ENCODE measurements around the gene C2CD3.
"Not testable (repeated sequence)": the region's sequence is repeated elsewhere in the genome, so short reads cannot be mapped to it uniquely, and the experiment has no call there.

C2CD3 gene

DNA sequence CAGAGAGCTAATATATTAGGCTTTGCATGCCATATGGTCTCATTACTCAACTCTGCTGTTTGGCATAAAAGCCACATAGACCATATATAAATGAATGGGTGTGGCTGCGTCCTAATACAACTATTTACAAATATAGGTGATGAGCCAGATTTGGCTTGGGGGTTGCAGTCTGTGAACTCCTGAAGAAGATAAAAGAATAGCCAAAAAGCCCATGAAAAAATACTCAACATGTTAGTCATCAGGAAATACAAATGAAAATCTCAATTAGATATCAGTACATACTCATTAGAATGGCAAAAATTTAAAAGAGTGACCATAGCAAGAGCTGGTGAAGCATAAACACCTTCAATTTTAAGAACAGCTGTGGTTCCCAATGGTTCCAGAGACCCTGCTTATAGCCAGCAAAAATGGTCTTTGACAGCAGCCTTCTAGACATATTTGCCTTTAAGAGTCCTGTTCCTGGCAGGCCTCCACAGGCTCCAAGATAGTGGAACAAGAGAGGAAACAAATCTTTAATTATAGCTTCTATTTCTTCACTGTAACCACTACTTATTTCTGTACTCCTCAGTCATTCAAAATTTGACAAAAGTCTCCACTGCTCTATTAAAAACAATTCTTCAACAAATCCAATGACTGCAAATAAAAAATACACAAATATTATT, 16.1 kb downstream of the C2CD3 start:
- DNase-seq = no peak

DNA sequence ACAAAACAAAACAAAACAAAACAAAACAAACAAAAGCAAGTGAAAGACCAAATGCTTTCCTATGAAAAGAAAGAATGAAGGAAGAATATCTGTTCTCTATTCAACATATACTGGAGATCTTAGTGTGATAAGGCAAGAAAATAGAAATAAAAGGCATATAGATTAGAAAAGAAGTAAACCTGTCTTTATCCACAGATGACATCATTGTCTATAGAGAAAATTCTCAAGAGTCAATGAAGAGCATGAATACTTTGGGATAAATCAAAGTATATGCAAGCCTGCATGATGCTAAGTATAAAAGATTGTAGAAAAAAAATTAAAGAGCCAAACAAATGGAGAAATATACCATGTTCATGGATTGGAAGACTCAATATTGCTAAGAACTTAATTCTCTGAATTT, 17.6 kb downstream of the C2CD3 start:
- DNase-seq = no peak

GRCh38 chr11:74147199-74147929, 23.4 kb downstream of the C2CD3 start:
- no peak for DNase-seq

GRCh38 chr11:74144592-74144991, 26.2 kb downstream of the C2CD3 start:
- DNase-seq = no peak

- no peak for DNase-seq
Measured at GRCh38 chr11:74142624-74143023, 28.2 kb downstream of the C2CD3 start.

DNA sequence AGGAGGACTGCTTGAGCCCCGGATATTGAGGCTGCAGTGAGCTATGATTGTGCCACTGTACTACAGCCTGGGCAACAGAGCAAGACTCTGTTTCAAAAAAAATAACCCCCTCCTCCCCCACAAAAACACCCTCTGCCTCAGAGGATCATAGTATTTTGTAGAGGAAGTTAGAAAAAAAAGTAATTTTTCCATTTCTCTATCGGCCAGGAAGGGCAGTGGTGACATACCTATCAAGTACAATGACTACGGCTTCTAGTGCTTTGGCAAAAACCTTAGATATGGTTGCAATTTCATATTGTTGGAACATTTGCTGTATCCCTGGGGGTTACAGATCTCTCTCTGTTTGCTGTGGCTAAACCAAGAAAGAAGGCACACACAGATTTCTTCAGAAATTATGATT, 28.9 kb downstream of the C2CD3 start:
- DNase-seq = no peak

DNA sequence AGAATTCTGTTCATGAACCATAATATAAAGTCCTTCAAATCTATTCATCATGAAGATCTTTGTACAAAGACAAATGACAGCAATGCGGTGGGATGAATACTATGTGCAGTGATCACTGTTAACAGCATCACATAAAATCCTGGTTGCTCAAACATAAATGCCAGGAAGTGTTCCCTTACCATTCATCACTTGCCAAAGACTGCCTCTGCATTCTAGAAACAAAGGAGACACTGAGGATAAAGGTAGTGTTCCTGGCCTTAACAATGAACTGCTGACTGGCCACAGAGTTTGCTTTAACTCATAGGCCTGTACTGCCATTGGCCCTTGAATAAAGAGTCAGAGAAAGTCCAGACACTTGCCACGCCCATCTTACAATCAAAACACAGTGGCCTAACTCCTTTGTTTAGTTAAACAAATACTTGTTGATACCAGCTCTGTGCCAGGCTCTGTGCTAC, 29.5 kb downstream of the C2CD3 start:
- DNase-seq = no peak

- not testable (repeated sequence) for DNase-seq
Measured at GRCh38 chr11:74139919-74140431, 30.8 kb downstream of the C2CD3 start.

DNA sequence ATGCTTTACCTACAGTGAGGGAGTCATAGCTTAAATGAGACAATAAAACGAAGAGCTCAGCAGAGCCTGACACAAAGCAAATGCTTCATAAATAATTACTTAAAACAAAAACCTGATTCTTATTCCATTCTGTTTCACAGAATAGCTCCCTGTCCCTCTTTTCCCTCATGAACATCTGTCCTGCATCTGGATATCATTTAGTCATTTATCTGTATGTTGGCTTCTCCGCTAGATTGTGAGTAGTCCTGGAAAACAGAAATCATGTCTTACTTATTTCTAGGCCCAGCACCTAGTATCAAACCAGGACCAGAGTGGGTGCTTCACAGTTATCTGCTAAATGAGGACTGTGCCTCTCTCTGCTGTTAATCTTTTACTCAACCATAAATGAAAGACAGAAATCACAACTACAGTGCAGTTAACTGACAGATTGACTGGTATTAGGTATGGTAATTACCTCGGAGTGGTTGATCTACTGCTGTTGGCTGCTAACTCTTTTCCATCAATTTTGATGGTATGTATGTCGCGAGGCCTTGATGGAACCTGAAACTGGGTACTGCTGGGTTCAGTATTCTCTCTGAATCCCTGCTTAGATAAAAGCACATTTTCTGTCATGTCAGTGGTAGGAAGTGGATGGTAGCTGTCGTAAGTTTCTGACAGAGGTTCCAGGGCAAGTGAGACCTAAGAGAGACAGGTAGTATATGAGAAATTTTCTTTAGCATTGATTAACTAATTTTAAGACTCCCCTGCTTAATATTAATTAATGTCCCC, 31.5 kb downstream of the C2CD3 start:
- no peak for DNase-seq

DNA sequence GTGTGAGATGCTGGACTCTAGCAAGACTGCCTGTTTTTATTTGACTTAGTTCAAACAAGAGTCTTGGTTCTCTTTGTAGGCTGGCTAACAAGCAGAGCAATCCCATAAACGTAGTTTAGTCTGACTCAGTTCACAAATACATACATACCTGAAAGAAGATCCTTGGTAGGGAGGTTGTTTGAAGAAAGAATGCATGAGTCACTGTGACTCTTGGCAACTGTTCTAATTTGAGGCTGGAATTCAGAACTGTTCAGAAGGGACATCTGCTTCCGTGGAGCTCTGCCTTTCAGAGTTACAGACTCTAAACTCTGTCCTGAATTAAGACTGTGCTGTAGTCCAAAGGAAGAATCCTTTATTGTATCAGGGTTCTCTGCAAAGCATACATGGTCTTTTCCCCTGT, 32.2 kb downstream of the C2CD3 start:
- no peak for DNase-seq

DNA sequence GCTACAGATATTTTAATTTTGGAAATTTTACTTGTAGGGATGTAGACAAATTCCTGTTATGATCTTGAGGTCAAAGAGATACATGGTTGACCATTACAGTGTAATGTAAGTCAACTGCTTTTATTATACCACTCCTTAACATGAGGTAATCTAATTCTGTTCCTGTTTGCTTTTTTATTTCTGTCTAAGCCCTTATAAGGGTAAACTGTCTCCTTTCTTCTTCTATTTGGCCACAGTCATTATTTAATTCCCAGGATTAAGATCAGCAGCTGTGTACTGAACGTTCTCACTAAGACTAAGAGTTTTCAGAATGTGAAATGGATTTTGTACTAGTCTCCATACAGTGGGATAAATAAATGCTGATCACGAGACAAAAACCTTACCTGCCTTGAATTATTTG, 32.8 kb downstream of the C2CD3 start:
- no peak for DNase-seq

DNA sequence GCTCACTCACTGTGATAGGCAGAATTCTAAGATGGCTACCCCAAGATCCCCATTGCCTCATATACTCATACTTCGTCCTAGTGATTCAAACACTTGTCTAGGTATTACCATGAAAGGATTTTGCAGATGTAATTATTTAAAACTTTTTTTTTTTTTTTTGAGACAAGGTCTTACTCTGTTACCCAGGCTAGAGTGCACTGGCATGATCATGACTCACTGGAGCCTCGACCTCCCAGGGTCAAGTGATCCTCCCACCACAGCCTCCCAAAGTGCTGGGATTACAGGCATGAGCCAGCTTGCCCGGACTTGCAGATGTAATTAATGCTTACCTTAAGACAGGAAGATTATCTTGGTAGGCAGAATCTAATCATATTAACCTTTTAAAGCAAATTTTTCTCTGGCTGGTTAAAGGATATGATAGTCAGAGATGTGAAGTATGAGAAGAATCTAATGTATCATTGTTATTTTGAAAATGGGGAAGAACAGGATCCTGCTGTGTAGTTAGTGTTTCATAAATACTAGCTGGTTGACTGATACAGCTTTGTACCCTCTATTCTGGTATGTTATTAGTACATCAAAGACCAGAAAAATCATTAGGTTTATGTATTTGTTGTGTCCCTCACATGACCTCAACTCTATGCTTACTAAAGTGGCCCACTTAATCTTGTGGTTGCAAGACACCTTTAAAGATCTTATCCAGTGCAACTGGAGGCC, 35.5 kb downstream of the C2CD3 start:
- DNase-seq = no peak

- no peak for DNase-seq
Measured at GRCh38 chr11:74134661-74135060, 36.1 kb downstream of the C2CD3 start.

DNA sequence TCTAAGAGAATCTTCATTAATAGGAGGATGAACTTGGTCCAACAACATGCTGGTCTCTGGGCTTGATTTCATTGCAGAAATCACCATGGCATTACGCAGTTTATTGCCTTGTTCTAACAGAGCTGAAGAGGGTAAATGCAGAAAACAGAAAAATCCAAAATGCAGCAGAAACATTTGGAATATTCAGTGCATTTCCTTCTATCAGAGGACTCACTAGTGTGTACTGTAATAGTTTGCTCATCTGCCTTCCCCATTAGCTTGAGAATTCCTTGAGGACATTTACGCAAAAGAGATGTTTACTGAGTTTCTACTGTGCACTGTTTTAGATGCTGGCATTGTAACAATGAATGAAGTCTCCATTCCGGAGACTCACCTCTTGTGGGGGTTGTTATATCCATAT, 37.4 kb downstream of the C2CD3 start:
- DNase-seq = no peak

DNA sequence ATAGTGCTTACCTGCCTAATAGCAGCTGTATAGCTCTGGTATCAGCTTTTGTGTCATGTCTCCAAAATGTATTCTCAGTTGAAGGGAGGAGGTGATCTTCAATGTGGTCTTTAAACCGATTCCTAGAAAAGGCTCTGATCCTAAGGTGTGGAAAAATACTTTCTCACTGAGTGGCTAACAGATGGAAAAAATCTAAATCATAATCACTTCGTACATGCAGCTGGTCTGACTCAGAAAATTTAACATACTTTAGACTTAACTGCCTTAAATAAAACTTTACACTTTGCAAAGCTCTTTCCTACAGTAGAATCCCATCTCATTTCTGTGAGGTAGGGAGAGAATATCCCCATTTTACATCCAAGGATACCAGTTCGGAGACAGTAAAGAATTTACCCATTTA, 38.0 kb downstream of the C2CD3 start:
- DNase-seq = no peak

DNA sequence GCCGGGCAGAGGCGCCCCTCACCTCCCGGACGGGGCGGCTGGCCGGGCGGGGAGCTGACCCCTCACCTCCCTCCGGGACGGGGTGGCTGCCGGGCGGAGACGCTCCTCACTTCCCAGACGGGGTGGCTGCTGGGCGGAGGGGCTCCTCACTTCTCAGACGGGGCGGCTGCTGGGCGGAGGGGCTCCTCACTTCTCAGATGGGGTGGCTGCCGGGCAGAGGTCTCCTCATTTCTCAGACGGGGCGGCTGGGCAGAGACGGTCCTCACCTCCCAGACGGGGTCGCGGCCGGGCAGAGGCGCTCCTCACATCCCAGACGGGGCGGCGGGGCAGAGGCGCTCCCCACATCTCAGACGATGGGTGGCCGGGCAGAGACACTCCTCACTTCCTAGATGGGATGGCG, 41.7 kb downstream of the C2CD3 start:
- not testable (repeated sequence) for DNase-seq

- no peak for DNase-seq
Measured at GRCh38 chr11:74123008-74123448, 47.8 kb downstream of the C2CD3 start.

- DNase-seq = no peak
Measured at GRCh38 chr11:74121804-74122203, 49.0 kb downstream of the C2CD3 start.

DNA sequence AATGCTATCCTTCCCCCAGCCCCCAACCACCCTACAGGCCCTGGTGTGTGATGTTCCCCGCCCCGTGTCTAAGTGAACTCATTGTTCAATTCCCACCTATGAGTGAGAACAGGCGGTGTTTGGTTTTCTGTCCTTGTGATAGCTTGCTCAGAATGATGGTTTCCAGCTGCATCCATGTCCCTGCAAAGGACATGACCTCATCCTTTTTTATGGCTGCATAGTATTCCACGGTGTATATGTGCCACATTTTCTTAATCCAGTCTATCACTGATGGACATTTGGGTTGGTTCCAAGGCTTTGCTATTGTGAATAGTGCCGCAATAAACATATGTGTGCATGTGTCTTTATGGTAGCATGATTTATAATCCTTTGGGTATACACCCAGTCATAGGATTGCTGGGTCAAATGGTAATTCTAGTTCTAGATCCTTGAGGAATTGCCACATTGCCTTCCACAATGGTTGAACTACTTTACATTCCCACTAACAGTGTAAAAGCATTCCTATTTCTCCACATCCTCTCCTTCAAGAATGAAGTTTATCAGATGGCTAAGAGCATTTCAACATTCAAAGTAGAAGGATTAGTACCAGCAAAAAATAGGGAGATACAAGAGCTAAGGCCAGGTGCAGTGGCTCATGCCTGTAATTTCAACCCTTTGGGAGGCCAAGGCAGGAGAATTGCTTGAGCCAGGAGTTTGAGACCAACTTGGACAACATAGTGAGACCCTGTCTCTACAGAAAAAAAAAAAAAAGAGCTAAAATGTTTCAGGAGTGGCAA, 50.4 kb downstream of the C2CD3 start:
- not testable (repeated sequence) for DNase-seq

DNA sequence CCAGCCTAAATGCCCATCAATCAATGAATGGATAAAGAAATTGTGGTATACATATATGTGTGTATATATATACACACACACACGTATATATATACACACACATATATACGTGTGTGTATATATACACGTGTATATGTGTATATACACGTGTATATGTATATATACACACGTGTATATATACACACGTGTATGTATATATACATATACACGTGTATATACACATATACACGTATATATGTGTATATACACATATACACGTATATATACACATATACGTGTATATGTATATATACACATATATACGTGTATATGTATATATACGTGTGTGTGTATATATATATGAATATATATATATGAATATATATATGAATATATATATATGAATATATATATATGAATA, 54.1 kb downstream of the C2CD3 start:
- DNase-seq = no peak

- no peak for DNase-seq
Measured at GRCh38 chr11:74112877-74113276, 57.9 kb downstream of the C2CD3 start.

DNA sequence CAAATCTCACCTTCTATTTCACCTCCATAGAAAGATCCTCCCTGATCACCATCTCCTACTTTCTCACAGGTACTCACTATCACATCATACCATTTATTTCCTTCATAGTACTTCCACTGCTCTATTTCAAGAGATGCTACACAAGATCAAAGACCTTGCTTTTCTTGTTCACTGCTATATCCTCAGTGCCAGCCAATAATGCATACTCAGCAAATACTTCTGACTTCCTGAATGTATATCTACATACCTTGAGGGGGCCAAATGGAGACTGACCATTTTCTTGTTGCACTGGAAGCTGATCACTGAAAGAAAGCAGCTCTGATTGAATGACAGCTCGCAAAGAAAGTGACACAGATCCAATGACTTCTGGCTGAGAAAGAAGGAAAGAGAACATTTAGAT, 64.7 kb downstream of the C2CD3 start:
- DNase-seq = no peak

Measured in activated CD4-positive, alpha-beta T cell treated with anti-CD3 and anti-CD28 coated beads for 4 hours (primary cell).